ENCODE data around the gene ZNF664. TPM values are rescaled to one million over a fixed set of nuclear protein-coding genes. Genes with fewer than 3 reads are reported as not detected.

Gene ZNF664
- total and polyA plus RNA-seq, 2 of the 4 experiments (the other 2 are of a cell fraction) = 29.9 to 32.6 TPM

DNA sequence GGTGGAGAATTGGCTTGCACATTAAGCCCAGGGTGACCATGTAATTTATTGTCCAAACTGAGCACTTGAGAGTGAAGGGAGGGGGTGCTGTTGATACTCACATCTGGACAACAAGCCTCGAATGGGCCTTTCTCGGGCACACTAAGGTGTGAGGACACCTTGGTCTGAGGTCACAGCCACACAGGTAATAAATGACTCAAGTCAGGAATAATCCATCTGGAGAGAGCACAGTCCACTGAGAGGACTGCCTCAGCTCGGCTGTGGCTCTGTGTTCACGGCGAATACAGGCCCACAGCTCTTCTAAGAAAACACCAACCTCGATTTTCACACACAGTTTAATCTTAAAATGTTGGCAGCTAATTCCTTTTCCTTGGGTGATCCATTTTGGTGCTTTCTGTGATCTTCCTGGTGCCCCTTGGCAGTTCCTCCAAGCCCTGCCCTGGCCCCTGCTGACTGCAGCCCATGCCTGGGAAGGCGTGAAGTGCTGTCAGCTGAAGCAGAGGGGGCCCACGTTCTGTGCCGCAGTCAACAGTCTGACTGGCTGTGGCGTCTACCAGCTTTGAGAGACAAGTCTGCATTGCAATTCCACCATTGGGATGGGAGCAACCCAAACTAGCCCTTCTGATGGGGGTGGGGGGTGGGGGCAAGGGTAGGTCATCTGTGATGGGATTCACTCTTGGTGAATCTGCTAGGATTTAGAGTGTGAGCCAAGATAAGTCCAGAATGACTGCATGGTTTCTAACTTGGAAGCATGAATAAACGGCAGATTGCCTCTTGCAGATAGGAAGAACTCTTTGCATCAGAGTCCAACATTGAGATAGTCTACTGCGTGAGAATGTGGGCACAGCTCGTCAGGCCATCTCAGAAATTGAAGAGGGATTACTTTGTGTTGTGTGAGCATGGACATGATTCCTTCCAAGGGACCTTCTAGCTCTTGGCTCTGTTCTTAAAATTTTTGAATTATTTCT, 42.8 kb downstream of the ZNF664 start:
- Histone ChIP-seq H4K8ac (ENCODE audit: low read depth in 2 of 2, low read length in 2 of 2) (no peak overlapping the region), H3K79me1 (ENCODE audit: low read depth in 1 of 2, low read length in 2 of 2) (no peaks in the 10 kb centered on the region), H2AK9ac (replicated peaks; ENCODE audit: low read depth, low read length, poor library complexity) (no peak overlapping the region), H3K9me3 (ENCODE audit: control insufficient read depth, insufficient read depth, low read length) (no peaks in the 10 kb centered on the region), H4K5ac (ENCODE audit: low read depth, low read length) (no peak overlapping the region), H4K91ac (ENCODE audit: insufficient read depth, low read depth, low read length) (no peak overlapping the region), H3K4me3 (ENCODE audit: insufficient read depth, low read depth, low read length) (no peak overlapping the region), H2BK20ac (ENCODE audit: low read depth, low read length) (no peak overlapping the region), H3K23ac (ENCODE audit: low read depth, low read length) (no peak overlapping the region), H3K4ac (ENCODE audit: low read depth, low read length) (no peak overlapping the region), H4K20me1 (ENCODE audit: insufficient read depth, low read length) (no peaks in the 10 kb centered on the region), H2BK5ac (ENCODE audit: low read depth, low read length, poor library complexity, severe bottlenecking) (no peak overlapping the region), H2AK5ac (ENCODE audit: low read depth, low read length) (no peak overlapping the region), H2BK120ac (ENCODE audit: low read depth, low read length) (no peak overlapping the region), H3K14ac (replicated peaks; ENCODE audit: low read depth, low read length) (no peak overlapping the region), H3K4me1 (ENCODE audit: control insufficient read depth, insufficient read depth, low read length) (no peaks in the 10 kb centered on the region), H3K56ac (ENCODE audit: extremely low read depth, insufficient read depth, low read length) (no peak overlapping the region), H3K9me1 (ENCODE audit: insufficient read depth, low read length) (0 out of 2 replicates have a peak, but pooled peaks cover 3% of the 10 kb centered on the region), H3K27me3 (ENCODE audit: control insufficient read depth, insufficient read depth, low read length) (no peaks in the 10 kb centered on the region), H3K27ac (ENCODE audit: insufficient read depth, low read length) (no peak overlapping the region), H3K36me3 (ENCODE audit: control insufficient read depth, insufficient read depth, low read length) (peaks cover 13% of the 10 kb centered on the region), H3K4me2 (ENCODE audit: low read depth, low read length) (no peak overlapping the region), H3K18ac (ENCODE audit: low read depth, low read length) (no peak overlapping the region), H2BK15ac (ENCODE audit: low read depth, low read length) (no peak overlapping the region), H2AFZ (replicated peaks; ENCODE audit: low read length, poor library complexity) (no peak overlapping the region), H3K9ac (ENCODE audit: low read depth, low read length) (no peak overlapping the region)
- POLR2A ChIA-PET (ENCODE audit: unreplicated experiment) = no interaction called here
- intact Hi-C loops (cut with micrococcal nuclease) = no loop called here
- in situ Hi-C loops (cut with MboI; ENCODE audit: low sequenced_read_pairs) = no loop called here
- WGBS, 2 experiments (ENCODE audit: extremely low coverage in 2 of 2, insufficient read length in 1 of 2) = 71% methylated on average over 2 of the region's 13 CpGs; no CpG with 5 or more reads in 1 of the 2 experiments
- ATAC-seq (ENCODE audit: low read depth) (no peak), DNase-seq (no peak)
- CTCF ChIA-PET = interaction anchor here (0.6 to 1.9 kb wide), 2 partner anchors 17 to 211 kb away, joined by 4 read pairs; no protein-coding TSS in a partner anchor
- dilution Hi-C loops (cut with HindIII; ENCODE audit: low sequenced_read_pairs, unreplicated experiment) = no loop called here
- BruUV-seq (replicated peaks) = no TSS peak
- TF ChIP-seq BHLHE40 (IDR thresholded peaks at IDR 0.05; ENCODE audit: low read depth, low read length) (no peak), RAD21 (IDR thresholded peaks at IDR 0.05; ENCODE audit: low read length) (no peak), MXI1 (IDR thresholded peaks at IDR 0.05; ENCODE audit: borderline replicate concordance, low read depth, low read length) (no peak), SMC3 (IDR thresholded peaks at IDR 0.05; ENCODE audit: low read depth, low read length) (no peak), CHD1 (IDR thresholded peaks at IDR 0.05; ENCODE audit: low read depth, low read length) (no peak)

Measured in IMR-90 (cell line).